Placental epithelial cell (primary cell): ENCODE data around the gene POLR1A. TPM values are rescaled to one million over a fixed set of nuclear protein-coding genes. Genes with fewer than 3 reads are reported as not detected.
A peak's percentile ranks its signal among the peaks of the same experiment; 100 is the strongest.

Experiments
- small RNA-seq: library from RNA; depleted of rRNA; stranded (forward); fragments of <200 nt; gene quantifications from one replicate; pipeline ENCODE3, GENCODE V24; 2012
- total RNA-seq: library from RNA; depleted of rRNA; stranded (reverse); fragments of >200 nt; gene quantifications from 2 replicates; pipeline ENCODE4 v1.2.3, GENCODE V29; 2012

The POLR1A gene
- 10.6 and 25.1 TPM in 2 replicates for total RNA-seq

DNA sequence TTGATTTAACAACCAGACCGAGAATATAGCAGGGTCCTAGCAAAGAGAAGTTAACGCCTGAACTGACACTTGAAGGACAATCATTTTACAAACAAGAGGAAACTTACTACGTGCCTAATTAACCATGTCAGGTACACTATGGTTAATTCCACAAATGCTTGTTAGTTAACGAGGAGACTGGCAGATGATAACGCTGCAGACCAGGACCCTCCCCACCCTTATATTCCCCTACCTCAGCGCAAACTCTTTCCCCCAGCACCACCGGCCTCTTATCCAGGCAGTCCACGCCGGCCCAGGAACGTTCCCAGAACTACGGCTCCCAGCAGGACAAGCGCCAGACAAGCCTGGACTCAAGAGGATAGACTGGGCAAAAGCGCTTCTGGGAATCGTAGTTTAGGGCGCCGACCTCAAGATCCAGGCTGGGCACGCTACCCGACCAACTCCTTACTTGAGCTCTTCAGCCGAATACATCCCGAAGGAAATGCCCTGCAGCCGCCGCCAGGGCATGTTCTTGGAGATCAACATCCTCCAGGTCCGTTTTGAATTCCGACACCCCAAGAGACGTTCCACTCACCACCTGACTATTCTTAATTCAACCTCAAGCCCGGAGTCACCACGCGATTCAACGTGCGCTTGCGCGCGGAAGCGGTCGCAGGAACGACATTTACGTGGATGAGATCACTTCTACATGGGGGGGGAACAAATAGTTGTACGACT is at the start of gene POLR1A:
POLR1A (minus strand) TSS at position 635 of the 717 bp plus-strand sequence; CDS start at position 525, 110 bp downstream.

DNA sequence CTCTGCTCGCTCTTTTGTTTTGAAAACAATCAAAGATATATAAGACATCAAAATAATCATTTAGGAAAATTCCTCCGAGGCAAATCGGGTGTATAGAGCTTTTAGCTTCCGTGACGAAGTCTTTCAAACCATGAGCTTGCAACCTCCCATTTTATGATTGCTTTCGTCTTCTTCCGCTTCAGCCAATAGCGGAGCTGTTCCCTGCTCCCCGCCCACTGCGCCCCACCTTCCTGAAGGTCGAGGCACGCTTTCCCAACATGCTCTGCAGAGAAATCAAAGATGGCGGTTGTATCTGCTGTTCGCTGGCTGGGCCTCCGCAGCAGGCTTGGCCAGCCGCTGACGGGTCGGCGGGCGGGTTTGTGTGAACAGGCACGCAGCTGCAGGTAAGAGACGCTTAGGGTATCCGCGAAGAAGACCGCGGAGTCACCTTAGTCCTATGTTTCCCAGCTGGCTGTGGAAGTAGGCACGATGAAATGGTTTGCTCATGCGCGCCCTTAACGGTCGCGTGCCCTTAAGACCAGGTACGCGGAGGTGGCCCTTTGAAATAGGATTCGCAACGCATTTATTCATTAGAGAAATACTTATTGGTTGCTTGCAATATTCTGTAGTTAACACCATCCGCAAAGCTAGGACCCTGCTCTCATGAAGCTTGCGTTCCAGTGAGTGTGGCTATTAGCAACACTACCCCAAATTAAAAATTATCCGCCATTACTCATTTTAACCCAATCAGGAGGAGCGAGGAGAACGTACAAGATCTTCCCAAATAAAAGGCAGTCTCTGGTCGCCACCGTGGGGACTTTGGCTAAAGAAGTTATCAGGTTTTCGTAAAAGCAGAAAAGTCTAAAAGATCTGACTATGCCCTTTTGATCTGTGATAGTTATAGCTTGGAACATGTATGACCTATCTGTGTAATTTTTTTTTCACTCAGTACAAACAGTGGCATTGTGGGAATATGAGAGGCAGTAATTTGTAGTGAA is 571 bp upstream of the POLR1A start, which contains the start of gene PTCD3:
PTCD3 (plus strand) TSS at position 267 of the 977 bp plus-strand sequence; CDS start at position 280, 13 bp downstream.

Small RNAs within 50 kb of the gene (small RNA-seq; reads per million reads assigned to genes)
- gene SNORD94, result 44.7 reads per million, percentile 97 among the genes with 10 or more reads in this experiment

Other genes with a start within 250 kb of the POLR1A start
- 0.33 and 0.39 TPM in 2 replicates for gene ST3GAL5, start 216.9 kb downstream of the POLR1A start, total RNA-seq
- 55.7 and 84.4 TPM in 2 replicates for gene PTCD3, start 349 bp upstream of the POLR1A start, total RNA-seq
- 55.7 and 71.9 TPM in 2 replicates for gene IMMT, start 89.6 kb upstream of the POLR1A start, total RNA-seq
- 9.0 and 33.6 TPM in 2 replicates for gene MRPL35, start 93.6 kb upstream of the POLR1A start, total RNA-seq
- gene REEP1, start 231.7 kb upstream of the POLR1A start, total RNA-seq, result under 0.01 and 0.65 TPM in 2 replicates